Osteoblast (primary cell): ENCODE data around the gene STK32C. TPM values are rescaled to one million over a fixed set of nuclear protein-coding genes. Genes with fewer than 3 reads are reported as not detected.

Experiments used
- DNase-seq: peaks from one replicate; pipeline ENCODE4 v3.0.0; 2011; ENCODE audit warnings: low spot score, mixed read lengths; ENCODE audit not compliant: insufficient read length; ENCODE audit errors: missing footprints
- H2AFZ ChIP-seq: 2 replicates; pipeline ENCODE4 v1.6.0; 2011; ENCODE audit warnings: mild to moderate bottlenecking, low read length
- H3K27ac ChIP-seq: 2 replicates; pipeline ENCODE4 v1.5.1; 2011; ENCODE audit warnings: mild to moderate bottlenecking, low read depth, low read length, moderate library complexity
- H3K27me3 ChIP-seq: 2 replicates; pipeline ENCODE4 v1.6.0; 2012; ENCODE audit warnings: mild to moderate bottlenecking, control low read depth, inconsistent platforms, low read length, moderate library complexity; ENCODE audit not compliant: insufficient read depth
- H3K36me3 ChIP-seq: 2 replicates; pipeline ENCODE4 v1.5.1; 2011; ENCODE audit warnings: mild to moderate bottlenecking, low read length, control low read depth, moderate library complexity; ENCODE audit not compliant: insufficient read depth
- H3K4me1 ChIP-seq: 2 replicates; pipeline ENCODE4 v1.5.1; 2011; ENCODE audit warnings: mild to moderate bottlenecking, low read length, control low read depth, moderate library complexity; ENCODE audit not compliant: insufficient read depth
- H3K4me2 ChIP-seq: 2 replicates; pipeline ENCODE4 v1.6.0; 2011; ENCODE audit warnings: mild to moderate bottlenecking, low read length; ENCODE audit not compliant: insufficient read depth
- H3K4me3 ChIP-seq: fragments of 200-600 bp; sonication (generic); 3 replicates; pipeline ENCODE4 v1.5.1; 2012; ENCODE audit warnings: mild to moderate bottlenecking, low read length, inconsistent platforms; ENCODE audit not compliant: insufficient read depth
- H3K79me2 ChIP-seq: 2 replicates; pipeline ENCODE4 v1.6.0; 2012; ENCODE audit warnings: mild to moderate bottlenecking, low read length, control low read depth, inconsistent platforms; ENCODE audit not compliant: insufficient read depth
- H3K9me3 ChIP-seq: 2 replicates; pipeline ENCODE4 v1.5.1; 2011; ENCODE audit warnings: low read depth, low read length, control low read depth
- H4K20me1 ChIP-seq: 2 replicates; pipeline ENCODE4 v1.6.0; 2012; ENCODE audit warnings: mild to moderate bottlenecking, low read length, control low read depth; ENCODE audit not compliant: insufficient read depth
- CTCF ChIP-seq: IDR thresholded peaks from 2 replicates; pipeline ENCODE4 v1.5.1; 2011; ENCODE audit warnings: mild to moderate bottlenecking, low read depth, low read length, moderate library complexity; ENCODE audit errors: extremely low read depth
- total RNA-seq: library from RNA; depleted of rRNA; stranded (reverse); fragments of >200 nt; gene quantifications from 2 replicates; pipeline ENCODE4 v1.2.3, GENCODE V29; 2012

Gene STK32C
- total RNA-seq, 1 donor, result 14.5 TPM

GRCh38 chr10:132169766-132170560 is 137.8 kb downstream of the STK32C start:
- Histone ChIP-seq H3K4me1 (no peaks in the 10 kb centered on the region), H3K4me2 (no peak overlapping the region), H4K20me1 (no peaks in the 10 kb centered on the region), H2AFZ (no peak overlapping the region), H3K27ac (no peak overlapping the region), H3K9me3 (no peaks in the 10 kb centered on the region), H3K79me2 (no peaks in the 10 kb centered on the region), H3K36me3 (no peaks in the 10 kb centered on the region), H3K27me3 (no peaks in the 10 kb centered on the region), H3K4me3 (no peak overlapping the region)
- no peak for TF ChIP-seq CTCF
- DNase-seq, result peak; percentile 61

DNA sequence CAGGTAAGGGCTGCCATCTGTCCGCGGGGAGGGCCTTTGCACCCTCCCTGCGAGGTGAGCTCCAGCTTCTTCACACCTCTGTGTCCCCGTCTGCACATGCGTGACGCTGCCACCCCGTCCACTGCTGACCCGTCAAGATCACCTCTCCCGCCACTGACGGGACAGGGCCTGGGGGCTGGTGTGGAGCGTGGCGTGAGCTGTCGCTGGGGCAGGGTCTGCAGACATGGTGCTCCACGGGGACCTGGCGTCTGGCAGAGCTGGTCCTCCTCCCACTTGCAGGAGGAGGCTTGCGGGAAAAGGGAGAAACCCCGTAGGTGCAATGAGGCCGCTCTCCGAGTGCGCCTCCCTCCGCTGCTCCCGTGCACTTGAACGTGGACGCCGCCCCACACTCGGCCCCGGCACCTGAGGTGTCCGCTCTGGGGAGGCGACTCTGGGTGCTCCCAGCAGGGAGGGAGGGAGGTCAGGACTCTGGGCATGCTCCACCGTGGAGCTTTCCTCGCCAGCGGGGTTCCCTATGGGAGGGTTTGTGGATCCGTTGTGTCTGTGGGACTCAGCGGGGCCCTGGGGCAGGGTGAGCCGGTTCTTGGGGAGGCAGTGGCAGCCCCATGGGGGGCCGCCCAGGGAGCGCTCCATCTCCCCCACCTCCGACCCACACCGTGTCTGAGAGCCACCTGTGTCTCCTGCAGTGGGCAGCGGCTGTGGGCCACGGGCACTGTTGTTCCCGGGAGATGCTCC is 138.6 kb downstream of the STK32C start:
- Histone ChIP-seq H4K20me1 (no peaks in the 10 kb centered on the region), H3K36me3 (no peaks in the 10 kb centered on the region), H3K4me1 (no peaks in the 10 kb centered on the region), H3K27ac (no peak overlapping the region), H3K27me3 (no peaks in the 10 kb centered on the region), H3K4me3 (no peak overlapping the region), H3K4me2 (no peak overlapping the region), H3K79me2 (no peaks in the 10 kb centered on the region), H3K9me3 (no peaks in the 10 kb centered on the region), H2AFZ (no peak overlapping the region)
- TF ChIP-seq CTCF, result no peak
- DNase-seq, result no peak

DNA sequence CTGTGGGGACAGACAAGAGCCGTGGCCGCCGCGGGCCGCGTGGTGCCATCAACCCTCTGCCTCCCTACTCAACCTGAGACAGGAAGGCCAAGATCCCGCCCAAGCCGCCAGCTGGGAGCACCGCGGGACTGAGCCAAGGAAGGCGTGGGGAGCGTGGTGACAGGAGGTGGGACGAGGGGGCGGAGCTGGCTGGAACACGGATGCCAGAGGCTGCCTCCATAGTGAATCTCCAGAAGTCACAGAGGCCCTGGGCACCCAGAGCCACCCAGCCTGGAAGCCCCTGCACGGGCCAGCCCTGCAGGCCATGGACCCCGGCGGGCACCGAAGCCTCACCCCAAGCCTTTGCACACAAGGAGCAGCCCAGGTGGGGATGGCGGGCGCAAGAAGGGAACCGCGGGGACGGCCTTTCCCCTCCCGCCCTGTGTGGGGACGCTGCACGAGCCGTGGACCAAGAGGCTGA is 139.1 kb downstream of the STK32C start:
- Histone ChIP-seq H3K4me1 (no peaks in the 10 kb centered on the region), H3K36me3 (no peaks in the 10 kb centered on the region), H3K4me2 (no peak overlapping the region), H3K9me3 (no peaks in the 10 kb centered on the region), H2AFZ (no peak overlapping the region), H4K20me1 (no peaks in the 10 kb centered on the region), H3K27me3 (no peaks in the 10 kb centered on the region), H3K79me2 (no peaks in the 10 kb centered on the region), H3K27ac (no peak overlapping the region), H3K4me3 (no peak overlapping the region)
- TF ChIP-seq CTCF, result no peak
- DNase-seq, result peak; percentile 73

DNA sequence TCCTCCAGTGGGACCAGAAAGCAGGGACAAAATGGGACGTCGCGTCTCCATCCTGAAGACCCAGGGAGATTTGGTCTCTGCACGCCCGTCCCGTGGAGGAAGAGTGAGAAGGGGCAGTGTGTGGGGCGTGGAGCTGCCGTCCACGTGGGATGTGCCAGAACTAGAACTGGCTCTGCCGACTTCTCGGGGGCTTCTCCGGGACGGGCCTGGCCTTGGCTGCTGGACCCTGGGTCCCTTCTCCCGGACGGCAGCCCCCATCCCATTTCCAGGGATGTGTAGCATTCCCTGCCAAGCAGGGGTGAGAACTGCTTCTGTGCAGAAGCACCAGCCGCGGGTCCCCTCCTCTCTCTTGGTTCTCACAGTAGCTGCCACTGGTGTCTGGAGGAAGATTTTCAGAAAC is 139.8 kb downstream of the STK32C start:
- H3K79me2 ChIP-seq, result no peaks in the 10 kb centered on the region
- no peaks in the 10 kb centered on the region for H3K36me3 ChIP-seq
- no peaks in the 10 kb centered on the region for H3K4me1 ChIP-seq
- H4K20me1 ChIP-seq, result no peaks in the 10 kb centered on the region
- no peaks in the 10 kb centered on the region for H3K9me3 ChIP-seq
- no peak for DNase-seq
- H3K4me3 ChIP-seq, result no peak overlapping the region
- no peak overlapping the region for H3K4me2 ChIP-seq
- no peak overlapping the region for H2AFZ ChIP-seq
- no peak overlapping the region for H3K27ac ChIP-seq
- peaks cover 2% of the 10 kb centered on the region for H3K27me3 ChIP-seq
- no peak for TF ChIP-seq CTCF
